ENCODE measurements around the gene LMBR1. TPM values are rescaled to one million over a fixed set of nuclear protein-coding genes. Genes with fewer than 3 reads are reported as not detected.
A peak's percentile ranks its signal among the peaks of the same experiment; 100 is the strongest.

The LMBR1 gene
- total RNA-seq, 3 donors from 2014 or later: 40.5 to 56.3 (median 44.9) TPM

GRCh38 chr7:156778201-156778600 is 114.8 kb downstream of the LMBR1 start:
- no peaks in the 10 kb centered on the region for H3K4me1 ChIP-seq (ENCODE audit: low read depth)
- no peak for DNase-seq
- H3K9me3 ChIP-seq: no peaks in the 10 kb centered on the region
- ATAC-seq: no peak
- no peak for TF ChIP-seq CTCF (IDR thresholded peaks at IDR 0.05)
- H3K4me3 ChIP-seq: peak overlapping the region; percentile 6
- no peaks in the 10 kb centered on the region for H3K36me3 ChIP-seq (ENCODE audit: low read depth)
- intact Hi-C loops (cut with DNase I, micrococcal nuclease): no loop called here

- TF ChIP-seq CTCF (IDR thresholded peaks at IDR 0.05): no peak
- intact Hi-C loops (cut with DNase I, micrococcal nuclease): no loop called here
- ATAC-seq: no peak
- Histone ChIP-seq H3K4me1 (ENCODE audit: low read depth) (no peaks in the 10 kb centered on the region), H3K9me3 (no peaks in the 10 kb centered on the region), H3K36me3 (ENCODE audit: low read depth) (no peaks in the 10 kb centered on the region), H3K4me3 (no peak overlapping the region)
- no peak for DNase-seq
Measured at GRCh38 chr7:156777364-156778069, 115.5 kb downstream of the LMBR1 start.

GRCh38 chr7:156776527-156776926 is 116.5 kb downstream of the LMBR1 start:
- H3K4me1 ChIP-seq (ENCODE audit: low read depth): no peaks in the 10 kb centered on the region
- no peak for DNase-seq
- H3K36me3 ChIP-seq (ENCODE audit: low read depth): no peaks in the 10 kb centered on the region
- no peak for ATAC-seq
- no peak overlapping the region for H3K4me3 ChIP-seq
- no peak for TF ChIP-seq CTCF (IDR thresholded peaks at IDR 0.05)
- no peaks in the 10 kb centered on the region for H3K9me3 ChIP-seq
- intact Hi-C loops (cut with DNase I, micrococcal nuclease): no loop called here

GRCh38 chr7:156773966-156774365 is 119.0 kb downstream of the LMBR1 start:
- no peak for TF ChIP-seq CTCF (IDR thresholded peaks at IDR 0.05)

GRCh38 chr7:156772725-156773124 is 120.3 kb downstream of the LMBR1 start:
- no peak for ATAC-seq
- Histone ChIP-seq H3K9me3 (no peaks in the 10 kb centered on the region), H3K36me3 (ENCODE audit: low read depth) (no peaks in the 10 kb centered on the region), H3K4me1 (ENCODE audit: low read depth) (no peaks in the 10 kb centered on the region), H3K4me3 (no peak overlapping the region)
- no peak for TF ChIP-seq CTCF (IDR thresholded peaks at IDR 0.05)
- DNase-seq: no peak
- intact Hi-C loops (cut with DNase I, micrococcal nuclease): no loop called here

More at GRCh38 chr7:156773966-156774365, 119.0 kb downstream of the LMBR1 start:
- intact Hi-C loops (cut with DNase I, micrococcal nuclease): no loop called here
- no peak overlapping the region for H3K4me3 ChIP-seq
- H3K36me3 ChIP-seq (ENCODE audit: low read depth): no peaks in the 10 kb centered on the region
- DNase-seq: no peak
- no peak for ATAC-seq
- no peaks in the 10 kb centered on the region for H3K9me3 ChIP-seq
- H3K4me1 ChIP-seq (ENCODE audit: low read depth): no peaks in the 10 kb centered on the region

All from mucosa of descending colon (tissue), 3 donors.